H1 (cell line): ENCODE results near the gene MFAP5. TPM values are rescaled to one million over a fixed set of nuclear protein-coding genes. Genes with fewer than 3 reads are reported as not detected.

Experiments
- CTCF ChIA-PET: fragments of 300-600 bp; sonication (Branson Sonifier 250); formaldehyde crosslinking; loops from one replicate; lab custom pipeline; 2021; ENCODE audit not compliant: partially characterized antibody; lab: Charles Lee
- POLR2A ChIA-PET: fragments of 300-600 bp; sonication (Branson Sonifier 250); formaldehyde crosslinking; loops from one replicate; lab custom pipeline; 2021; ENCODE audit warnings: inconsistent platforms; ENCODE audit not compliant: partially characterized antibody; lab: Charles Lee
- DNase-seq, 2 experiments: peaks; one replicate each; pipeline versions ENCODE4 v3.0.0 to v3.0.0-alpha.2; 2010 to 2022; ENCODE audit warnings: low spot score in 2 of 2, low read depth in 1 of 2, mixed read lengths in 1 of 2
- FAIRE-seq: peaks from 2 replicates; lab custom pipeline; 2011; peaks lifted over from hg19 to GRCh38; lab: Jason Lieb, UNC
- H2AFZ ChIP-seq: 2 replicates; pipeline ENCODE4 v1.8.1; 2012; ENCODE audit warnings: low read length, inconsistent platforms
- H2AK5ac ChIP-seq: 2 replicates; pipeline ENCODE4 v1.6.1; 2013; ENCODE audit warnings: low read depth, low read length
- H2BK120ac ChIP-seq: replicated peaks from 2 replicates; pipeline ENCODE3; 2013; ENCODE audit warnings: low read depth, low read length, inconsistent platforms
- H2BK12ac ChIP-seq: 2 replicates; pipeline ENCODE4 v1.6.1; 2013; ENCODE audit warnings: low read depth, low read length
- H2BK15ac ChIP-seq: 2 replicates; pipeline ENCODE4 v1.6.1; 2013; ENCODE audit warnings: low read length
- H2BK20ac ChIP-seq: 2 replicates; pipeline ENCODE4 v1.6.1; 2013; ENCODE audit warnings: low read length
- H2BK5ac ChIP-seq: 2 replicates; pipeline ENCODE4 v1.6.1; 2013; ENCODE audit warnings: low read depth, low read length
- H3K14ac ChIP-seq: 2 replicates; pipeline ENCODE4 v1.6.1; 2013; ENCODE audit warnings: inconsistent platforms; ENCODE audit not compliant: insufficient read length
- H3K18ac ChIP-seq: 2 replicates; pipeline ENCODE4 v1.6.1; 2013; ENCODE audit warnings: low read length; ENCODE audit errors: extremely low read depth
- H3K23ac ChIP-seq: 2 replicates; pipeline ENCODE4 v1.6.1; 2013; ENCODE audit warnings: inconsistent platforms; ENCODE audit not compliant: insufficient read length
- H3K23me2 ChIP-seq: 2 replicates; pipeline ENCODE4 v1.6.1; 2013; ENCODE audit warnings: low read depth, low read length
- H3K27ac ChIP-seq: 2 replicates; pipeline ENCODE4 v1.6.1; 2011; ENCODE audit warnings: low read depth, low read length, inconsistent platforms
- H3K27me3 ChIP-seq, 4 experiments: replicated peaks in 1 of 4; 1 replicate in 1 of 4; 2 replicates in 3 of 4; pipeline versions ENCODE4 v1.6.1 to v1.8.1; 2011 to 2013; ENCODE audit warnings: low read length in 3 of 4, mild to moderate bottlenecking in 3 of 4, inconsistent platforms in 2 of 4, mixed read lengths in 2 of 4, moderate library complexity in 1 of 4; ENCODE audit not compliant: control insufficient read depth in 3 of 4, insufficient read depth in 3 of 4; ENCODE audit errors: extremely low read depth in 1 of 4
- H3K36me3 ChIP-seq, 4 experiments: 2 replicates each; pipeline versions ENCODE4 v1.6.1 to v1.8.1; 2011 to 2013; ENCODE audit warnings: mild to moderate bottlenecking in 4 of 4, low read length in 3 of 4, moderate library complexity in 2 of 4, control low read depth in 1 of 4, inconsistent platforms in 1 of 4; ENCODE audit not compliant: insufficient read depth in 4 of 4, control insufficient read depth in 2 of 4
- H3K4ac ChIP-seq: replicated peaks from 2 replicates; pipeline ENCODE3; 2013; ENCODE audit warnings: low read length, low read depth, mixed read lengths, inconsistent platforms; ENCODE audit not compliant: insufficient read length
- H3K4me1 ChIP-seq, 4 experiments: replicated peaks in 1 of 4; 1 replicate in 1 of 4; 2 replicates in 3 of 4; pipeline versions ENCODE4 v1.6.1 to v1.8.1; 2011 to 2013; ENCODE audit warnings: low read length in 3 of 4, inconsistent platforms in 2 of 4, mixed read lengths in 1 of 4; ENCODE audit not compliant: insufficient read depth in 4 of 4, control insufficient read depth in 3 of 4
- H3K4me2 ChIP-seq, 2 experiments: 2 replicates each; pipeline versions ENCODE4 v1.6.1 to v1.8.1; 2011 to 2013; ENCODE audit warnings: low read depth in 2 of 2, low read length in 2 of 2, control low read depth in 1 of 2, inconsistent platforms in 1 of 2, mild to moderate bottlenecking in 1 of 2; ENCODE audit not compliant: insufficient read depth in 1 of 2
- H3K4me3 ChIP-seq, 4 experiments: fragments of 200-600, 300-600 bp in 1 of 4; sonication (generic), shearing (Covaris generic), sonication (Bioruptor Twin) in 1 of 4; 2 replicates each; pipeline versions ENCODE4 v1.5.1 to v1.8.1; 2011 to 2016; ENCODE audit warnings: low read length in 4 of 4, low read depth in 3 of 4, control low read depth in 2 of 4, inconsistent platforms in 2 of 4, mild to moderate bottlenecking in 2 of 4, mixed read lengths in 1 of 4, moderate library complexity in 1 of 4; ENCODE audit not compliant: insufficient read depth in 2 of 4; ENCODE audit errors: extremely low read depth in 1 of 4
- H3K56ac ChIP-seq: replicated peaks from 2 replicates; pipeline ENCODE3; 2013; ENCODE audit warnings: low read depth, mild to moderate bottlenecking, mixed read lengths, low read length, inconsistent platforms; ENCODE audit not compliant: insufficient read length
- H3K79me1 ChIP-seq: 2 replicates; pipeline ENCODE4 v1.6.1; 2013; ENCODE audit warnings: low read depth, low read length, control low read depth
- H3K79me2 ChIP-seq, 2 experiments: 2 replicates each; pipeline versions ENCODE4 v1.6.1 to v1.8.1; 2012 to 2013; ENCODE audit warnings: low read length in 2 of 2, mild to moderate bottlenecking in 2 of 2, inconsistent platforms in 1 of 2; ENCODE audit not compliant: insufficient read depth in 2 of 2, control insufficient read depth in 1 of 2
- H3K9ac ChIP-seq, 4 experiments: replicated peaks in 1 of 4; 1 replicate in 1 of 4; 2 replicates in 3 of 4; pipeline versions ENCODE4 v1.6.1 to v1.8.1; 2011 to 2013; ENCODE audit warnings: low read depth in 3 of 4, low read length in 3 of 4, control low read depth in 2 of 4, mild to moderate bottlenecking in 2 of 4, moderate library complexity in 2 of 4, inconsistent platforms in 1 of 4; ENCODE audit errors: extremely low read depth in 1 of 4
- H3K9me3 ChIP-seq, 2 experiments: 2 replicates each; pipeline versions ENCODE4 v1.6.1 to v1.8.1; 2012 to 2013; ENCODE audit warnings: mild to moderate bottlenecking in 2 of 2, moderate library complexity in 2 of 2, control low read depth in 1 of 2, inconsistent platforms in 1 of 2, low read depth in 1 of 2, low read length in 1 of 2, mixed read lengths in 1 of 2; ENCODE audit not compliant: insufficient read depth in 2 of 2
- H4K20me1 ChIP-seq, 2 experiments: replicated peaks in 1 of 2; 2 replicates each; pipeline versions ENCODE3 to v1.8.1; 2011 to 2013; ENCODE audit warnings: inconsistent platforms in 2 of 2, low read length in 2 of 2, mild to moderate bottlenecking in 1 of 2; ENCODE audit not compliant: insufficient read depth in 2 of 2, control insufficient read depth in 1 of 2
- H4K5ac ChIP-seq: 2 replicates; pipeline ENCODE4 v1.6.1; 2013; ENCODE audit warnings: low read length, low read depth, mixed read lengths, inconsistent platforms; ENCODE audit not compliant: insufficient read length
- H4K8ac ChIP-seq: 2 replicates; pipeline ENCODE4 v1.8.0; 2013; ENCODE audit warnings: mild to moderate bottlenecking, moderate library complexity, low read length, inconsistent platforms; ENCODE audit not compliant: insufficient read depth; ENCODE audit errors: extremely low read depth
- H4K91ac ChIP-seq: replicated peaks from 2 replicates; pipeline ENCODE3; 2013; ENCODE audit warnings: low read length, mixed read lengths, inconsistent platforms; ENCODE audit not compliant: insufficient read length
- BCL11A ChIP-seq, 2 experiments: IDR thresholded peaks; one replicate each; pipeline ENCODE4 v1.6.1; 2011; ENCODE audit warnings: low read depth in 2 of 2, low read length in 2 of 2, mild to moderate bottlenecking in 2 of 2
- CEBPB ChIP-seq: IDR thresholded peaks from 2 replicates; pipeline ENCODE4 v1.6.1; 2012; ENCODE audit warnings: low read depth, low read length
- CHD2 ChIP-seq: IDR thresholded peaks from 2 replicates; pipeline ENCODE4 v1.6.1; 2012; ENCODE audit warnings: low read length, improper control_type of control experiment
- CREB1 ChIP-seq: IDR thresholded peaks from 2 replicates; pipeline ENCODE4 v1.6.1; 2012; ENCODE audit warnings: inconsistent platforms
- JUND ChIP-seq: IDR thresholded peaks from 2 replicates; pipeline ENCODE4 v1.6.1; 2011; ENCODE audit warnings: mild to moderate bottlenecking, improper control_type of control experiment, low read length
- POLR2A ChIP-seq, 2 experiments: IDR thresholded peaks; 1 replicate in 1 of 2; 2 replicates in 1 of 2; pipeline ENCODE4 v1.6.1; 2011; ENCODE audit warnings: low read depth in 2 of 2, low read length in 2 of 2, mild to moderate bottlenecking in 2 of 2; ENCODE audit errors: control extremely low read depth in 1 of 2
- POLR2AphosphoS5 ChIP-seq: IDR thresholded peaks from 2 replicates; pipeline ENCODE4 v1.6.1; 2011; ENCODE audit warnings: low read depth, low read length
- RBBP5 ChIP-seq: IDR thresholded peaks from 2 replicates; pipeline ENCODE4 v1.7.1; 2012; ENCODE audit warnings: low read depth, mild to moderate bottlenecking, inconsistent platforms, low read length, moderate library complexity, borderline replicate concordance
- SAP30 ChIP-seq: fragments of 300-600 bp; sonication (generic); IDR thresholded peaks from 2 replicates; pipeline ENCODE4 v1.7.1; 2012; ENCODE audit warnings: low read length, moderate library complexity, mild to moderate bottlenecking, inconsistent platforms; ENCODE audit not compliant: insufficient read depth, insufficient replicate concordance
- SRF ChIP-seq: IDR thresholded peaks from 2 replicates; pipeline ENCODE4 v1.6.1; 2011; ENCODE audit warnings: mild to moderate bottlenecking, low read depth, low read length, moderate library complexity
- TAF1 ChIP-seq: IDR thresholded peaks from 2 replicates; pipeline ENCODE4 v1.6.1; 2011; ENCODE audit warnings: mild to moderate bottlenecking, low read depth, low read length
- TBP ChIP-seq: IDR thresholded peaks from 2 replicates; pipeline ENCODE4 v1.6.1; 2011; ENCODE audit warnings: low read depth, low read length, improper control_type of control experiment
- WGBS, 2 experiments: shearing (Covaris generic) in 1 of 2; methylation state at CpG; one replicate each; pipeline versions ENCODE4 v1.1.6 to v1.1.7; 2013 to 2015; ENCODE audit warnings: low lambda C conversion rate in 2 of 2, mixed read lengths in 2 of 2, inconsistent platforms in 1 of 2, low coverage in 1 of 2, missing lambda C conversion rate in 1 of 2; ENCODE audit not compliant: insufficient replicate concordance in 2 of 2, insufficient coverage in 1 of 2, insufficient read length in 1 of 2; ENCODE audit errors: extremely low coverage in 1 of 2, missing lambda C conversion rate in 1 of 2; 5-methylcytosine and 5-hydroxymethylcytosine counted together
- polyA plus RNA-seq, 7 experiments: library from polyadenylated mRNA; depleted of rRNA in 3 of 7; stranded (reverse) in 5 of 7; unstranded in 2 of 7; fragments of >200 nt in 5 of 7; fragments of 200-250 nt in 2 of 7; gene quantifications; 1 replicate in 5 of 7; 2 replicates in 1 of 7; 4 replicates in 1 of 7; pipeline versions ENCODE4 v1.2.1 to v1.2.3, GENCODE V29; 2011 to 2013; ENCODE audit warnings: missing spikeins in 2 of 7, mixed read lengths in 2 of 7
- total RNA-seq: library from RNA; stranded (reverse); fragmentation: NEBNext Ultra II Directional; extraction: Animal tissue kit (Norgen Biotek cat#: 25700); gene quantifications from 2 replicates; pipeline ENCODE4 v1.2.1, GENCODE V29; 2021
- TF ChIP-seq, protein P1 (sequence below): IDR thresholded peaks from 2 replicates; pipeline ENCODE4 v1.6.1; 2012; ENCODE audit warnings: low read length, inconsistent platforms

The MFAP5 gene
- total and polyA plus RNA-seq, 2 of the 8 experiments (the other 6 are each of a cell fraction or from before 2014, with no cell fraction given): 0.60 to 0.86 TPM

- Histone ChIP-seq H4K91ac (peak overlapping the region; percentile 5), H3K9ac (peak overlapping the region in 1 of 4 experiments; percentile 43; a peak in 1 of 7 replicates), H2BK5ac (no peak overlapping the region; the same call in 1 of the 2 replicates), H3K9me3 (no peaks in the 10 kb centered on the region), H4K5ac (peak overlapping the region; percentile 2), H3K4me2 (peak overlapping the region; percentile 1 to 30; a peak in 2 of 4 replicates), H3K4me1 (peaks cover 2 to 14% (median 13%) of the 10 kb centered on the region in 4 experiments; a peak in 6 of 7 replicates), H3K23me2 (no peaks in the 10 kb centered on the region), H3K18ac (0 out of 2 replicates have a peak overlapping the region, but pooled peaks have one; percentile 10), H3K56ac (no peak overlapping the region), H3K14ac (no peak overlapping the region), H2BK15ac (no peak overlapping the region), H3K27ac (peak overlapping the region; percentile 69; the same call in 1 of the 2 replicates), H2BK120ac (peak overlapping the region; percentile 7), H2BK12ac (no peak overlapping the region), H3K4me3 (no peak overlapping the region), H3K79me1 (no peaks in the 10 kb centered on the region), H3K23ac (no peak overlapping the region), H4K8ac (no peak overlapping the region), H3K79me2 (no peaks in the 10 kb centered on the region), H3K27me3 (no peaks in the 10 kb centered on the region), H2AK5ac (no peak overlapping the region), H2BK20ac (no peak overlapping the region), H3K4ac (no peak overlapping the region), H2AFZ (peak overlapping the region; percentile 43; the same call in 1 of the 2 replicates), H3K36me3 (no peaks in the 10 kb centered on the region), H4K20me1 (no peaks in the 10 kb centered on the region)
- FAIRE-seq (peak; percentile 39), DNase-seq (peak in 1 of 2 experiments; percentile 46)
- ChIA-PET POLR2A (interaction anchor here (1.3 to 1.5 kb wide), 3 partner anchors 8 to 107 kb away, joined by 3 read pairs; partner anchors contain the start of gene RIMKLB), CTCF (interaction anchor here (1.0 to 1.3 kb wide), 3 partner anchors 134 to 360 kb away, joined by 3 to 4 read pairs (median 3); no protein-coding TSS in a partner anchor)
- 28% methylated on average over 4 of the region's 4 CpGs; no CpG with 5 or more reads in 1 of the 2 experiments for WGBS, 2 experiments
- TF ChIP-seq CHD2 (no peak), SRF (no peak), CREB1 (peak; percentile 75), CEBPB (peak; percentile 67), POLR2AphosphoS5 (no peak), BCL11A (IDR thresholded peaks at IDR 0.05; ENCODE audit: low read depth in 2 of 2, low read length in 2 of 2) (no peak), POLR2A (IDR thresholded peaks at IDR 0.05; ENCODE audit: control extremely low read depth in 1 of 2, low read depth in 2 of 2, low read length in 2 of 2) (no peak), JUND (0 out of 2 replicates have a peak, but pooled peaks have one; percentile 5), TBP (peak; percentile 24; the same call in 1 of the 2 replicates), SAP30 (no peak), TAF1 (no peak), RBBP5 (no peak)
- TF ChIP-seq, protein P1, sequence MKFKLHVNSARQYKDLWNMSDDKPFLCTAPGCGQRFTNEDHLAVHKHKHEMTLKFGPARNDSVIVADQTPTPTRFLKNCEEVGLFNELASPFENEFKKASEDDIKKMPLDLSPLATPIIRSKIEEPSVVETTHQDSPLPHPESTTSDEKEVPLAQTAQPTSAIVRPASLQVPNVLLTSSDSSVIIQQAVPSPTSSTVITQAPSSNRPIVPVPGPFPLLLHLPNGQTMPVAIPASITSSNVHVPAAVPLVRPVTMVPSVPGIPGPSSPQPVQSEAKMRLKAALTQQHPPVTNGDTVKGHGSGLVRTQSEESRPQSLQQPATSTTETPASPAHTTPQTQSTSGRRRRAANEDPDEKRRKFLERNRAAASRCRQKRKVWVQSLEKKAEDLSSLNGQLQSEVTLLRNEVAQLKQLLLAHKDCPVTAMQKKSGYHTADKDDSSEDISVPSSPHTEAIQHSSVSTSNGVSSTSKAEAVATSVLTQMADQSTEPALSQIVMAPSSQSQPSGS: peak; percentile 79
These were observed 27.1 kb upstream of the MFAP5 start for GRCh38 chr12:8689681-8690080.
